Uterus (tissue), 4 donors: Measurements from ENCODE around the gene MRPL37. TPM values are rescaled to one million over a fixed set of nuclear protein-coding genes. Genes with fewer than 3 reads are reported as not detected.
A peak's percentile ranks its signal among the peaks of the same experiment; 100 is the strongest.

Experiments
- DNase-seq, 2 donors: peaks; one replicate each; pipeline ENCODE4 v3.0.0-alpha.2; 2019 to 2020
- H3K27ac ChIP-seq, 2 donors: fragments of 200-600 bp; sonication (generic); 1 replicate in 1 of 2; 2 replicates in 1 of 2; pipeline ENCODE4 v1.5.1; 2016 to 2018
- H3K27me3 ChIP-seq, 2 donors: fragments of 200-600 bp; sonication (generic); one replicate each; pipeline ENCODE4 v1.5.1; 2018 to 2019; ENCODE audit warnings: control low read depth in 1 of 2
- H3K36me3 ChIP-seq, 2 donors: fragments of 200-600 bp; sonication (generic); one replicate each; pipeline ENCODE4 v1.5.1; 2019; ENCODE audit warnings: control low read depth in 1 of 2
- H3K4me1 ChIP-seq, 2 donors: fragments of 200-600 bp; sonication (generic); one replicate each; pipeline ENCODE4 v1.5.1; 2018 to 2019; ENCODE audit warnings: control low read depth in 1 of 2
- H3K4me3 ChIP-seq, 2 donors: fragments of 200-600 bp; sonication (generic); 1 replicate in 1 of 2; 2 replicates in 1 of 2; pipeline ENCODE4 v1.5.1; 2018 to 2019; ENCODE audit warnings: mild to moderate bottlenecking in 1 of 2
- H3K9me3 ChIP-seq, 2 donors: fragments of 200-600 bp; sonication (generic); one replicate each; pipeline ENCODE4 v1.5.1; 2019; ENCODE audit warnings: control low read depth in 1 of 2
- POLR2A ChIP-seq, 2 donors: fragments of 450-650 bp; IDR thresholded peaks; one replicate each; pipeline ENCODE4 v1.6.1; 2016; ENCODE audit warnings: antibody characterized with exemption in 2 of 2, mild to moderate bottlenecking in 1 of 2, moderate library complexity in 1 of 2
- intact Hi-C: fragments of 100-400 bp; cut with DNase I; formaldehyde crosslinking; loops from one replicate; pipeline ENCODE4 v1.15.1; 2023; ENCODE audit warnings: low total_unique reads
- total RNA-seq, 4 donors: library from RNA; depleted of rRNA in 3 of 4; stranded (reverse); fragments of >200 nt in 3 of 4; gene quantifications; one replicate each; pipeline versions ENCODE4 v1.1.0 to v1.2.4, GENCODE V29; 2014 to 2023
- TF ChIP-seq, protein P1 (sequence below), 4 experiments: fragments of 200-600 bp in 2 of 4; fragments of 450-650 bp in 2 of 4; sonication (generic) in 2 of 4; IDR thresholded peaks; one replicate each; pipeline ENCODE4 v1.5.1; 2016 to 2019; ENCODE audit warnings: antibody characterized with exemption in 4 of 4, mild to moderate bottlenecking in 2 of 4, moderate library complexity in 1 of 4
- donor health status: DM: yes; HTN: yes; CAD: no.

The MRPL37 gene
- total RNA-seq, 4 donors from 2014 or later: 4.4 to 52.9 (median 39.0) TPM

DNA sequence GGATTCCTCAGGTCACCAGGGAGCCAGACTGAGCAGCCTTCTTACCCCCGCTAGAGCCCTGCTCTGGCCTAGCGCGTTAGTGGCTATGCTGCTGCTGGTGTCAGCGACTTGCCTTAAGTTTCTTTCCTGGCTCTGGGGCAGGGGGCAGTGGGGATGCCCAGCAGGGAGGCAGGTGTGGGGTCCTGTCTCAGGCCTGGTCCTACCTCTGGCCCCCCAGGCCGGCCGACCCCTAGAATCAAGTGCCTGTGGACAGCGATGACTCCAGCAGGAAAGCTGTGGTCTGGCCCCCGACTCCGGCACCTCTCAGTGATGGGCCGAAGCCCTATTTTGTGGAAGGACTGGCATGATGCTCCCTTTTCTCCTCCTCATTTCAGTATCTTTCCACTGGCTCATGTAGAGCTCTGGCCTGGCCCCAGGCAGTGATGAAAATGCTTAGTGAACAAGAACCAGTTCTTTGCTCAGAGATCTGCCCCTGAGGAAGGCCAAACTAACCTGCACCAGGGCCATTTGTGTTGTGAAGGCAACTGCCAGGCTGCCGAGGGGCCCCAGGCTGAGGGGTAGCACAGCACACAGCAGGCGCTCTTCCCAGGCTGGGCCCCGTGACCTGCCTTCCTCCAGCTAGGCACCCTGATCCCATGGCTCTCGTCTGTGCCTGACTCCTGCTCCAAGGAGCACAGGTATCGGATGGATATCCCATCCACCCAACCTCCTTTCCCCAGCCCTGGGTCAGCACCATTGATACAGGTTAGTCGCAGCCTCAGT, 23.7 kb downstream of the MRPL37 start:
- Histone ChIP-seq H3K9me3 (no peaks in the 10 kb centered on the region), H3K4me1 (peaks cover 0 to 5% of the 10 kb centered on the region in 2 donors), H3K27ac (peak overlapping the region; percentile 57 to 59), H3K36me3 (no peaks in the 10 kb centered on the region), H3K4me3 (no peak overlapping the region), H3K27me3 (no peaks in the 10 kb centered on the region)
- intact Hi-C loops: no loop called here
- DNase-seq: peak; percentile 44 to 57
- TF ChIP-seq POLR2A (IDR thresholded peaks at IDR 0.05): no peak
- TF ChIP-seq, protein P1, sequence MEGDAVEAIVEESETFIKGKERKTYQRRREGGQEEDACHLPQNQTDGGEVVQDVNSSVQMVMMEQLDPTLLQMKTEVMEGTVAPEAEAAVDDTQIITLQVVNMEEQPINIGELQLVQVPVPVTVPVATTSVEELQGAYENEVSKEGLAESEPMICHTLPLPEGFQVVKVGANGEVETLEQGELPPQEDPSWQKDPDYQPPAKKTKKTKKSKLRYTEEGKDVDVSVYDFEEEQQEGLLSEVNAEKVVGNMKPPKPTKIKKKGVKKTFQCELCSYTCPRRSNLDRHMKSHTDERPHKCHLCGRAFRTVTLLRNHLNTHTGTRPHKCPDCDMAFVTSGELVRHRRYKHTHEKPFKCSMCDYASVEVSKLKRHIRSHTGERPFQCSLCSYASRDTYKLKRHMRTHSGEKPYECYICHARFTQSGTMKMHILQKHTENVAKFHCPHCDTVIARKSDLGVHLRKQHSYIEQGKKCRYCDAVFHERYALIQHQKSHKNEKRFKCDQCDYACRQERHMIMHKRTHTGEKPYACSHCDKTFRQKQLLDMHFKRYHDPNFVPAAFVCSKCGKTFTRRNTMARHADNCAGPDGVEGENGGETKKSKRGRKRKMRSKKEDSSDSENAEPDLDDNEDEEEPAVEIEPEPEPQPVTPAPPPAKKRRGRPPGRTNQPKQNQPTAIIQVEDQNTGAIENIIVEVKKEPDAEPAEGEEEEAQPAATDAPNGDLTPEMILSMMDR (IDR thresholded peaks at IDR 0.05): no peak

GRCh38 chr1:54224233-54224632, 24.3 kb downstream of the MRPL37 start:
- Histone ChIP-seq H3K27me3 (no peaks in the 10 kb centered on the region), H3K27ac (peak overlapping the region in 1 of 2 donors; percentile 57), H3K4me3 (no peak overlapping the region), H3K4me1 (peaks cover 0 to 10% of the 10 kb centered on the region in 2 donors), H3K9me3 (no peaks in the 10 kb centered on the region), H3K36me3 (no peaks in the 10 kb centered on the region)
- intact Hi-C loops: no loop called here
- no peak for DNase-seq
- TF ChIP-seq POLR2A (IDR thresholded peaks at IDR 0.05): no peak
- TF ChIP-seq, protein P1 (IDR thresholded peaks at IDR 0.05): no peak

DNA sequence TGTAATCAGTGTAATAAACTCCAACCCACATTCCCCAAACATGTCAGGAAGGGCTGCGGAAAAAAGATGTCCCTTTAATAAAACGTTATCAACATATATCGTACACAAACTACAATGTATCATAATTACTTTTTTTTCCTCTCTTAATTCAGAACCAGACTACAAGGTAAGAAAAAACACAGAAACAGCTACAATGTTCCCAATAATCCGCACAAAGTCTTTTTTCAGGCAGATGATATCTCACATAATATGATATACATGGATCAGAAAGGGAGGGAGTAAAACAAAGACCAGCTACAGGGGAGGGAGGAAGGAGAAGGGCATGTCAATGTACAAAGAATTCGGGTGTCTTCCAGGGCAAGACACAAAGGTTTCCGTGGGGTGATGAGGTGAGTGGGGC, 25.4 kb downstream of the MRPL37 start:
- intact Hi-C loops: no loop called here
- Histone ChIP-seq H3K36me3 (no peaks in the 10 kb centered on the region), H3K4me3 (no peak overlapping the region), H3K27ac (no peak overlapping the region), H3K4me1 (peaks cover 0 to 18% of the 10 kb centered on the region in 2 donors), H3K9me3 (no peaks in the 10 kb centered on the region), H3K27me3 (no peaks in the 10 kb centered on the region)
- no peak for TF ChIP-seq POLR2A (IDR thresholded peaks at IDR 0.05)
- TF ChIP-seq, protein P1 (IDR thresholded peaks at IDR 0.05): no peak
- DNase-seq: no peak

- H3K27me3 ChIP-seq: no peaks in the 10 kb centered on the region
- H3K4me3 ChIP-seq: no peak overlapping the region
- H3K36me3 ChIP-seq: no peaks in the 10 kb centered on the region
- peaks cover 0 to 14% of the 10 kb centered on the region in 2 donors for H3K4me1 ChIP-seq
- DNase-seq: no peak
- no peak for TF ChIP-seq POLR2A (IDR thresholded peaks at IDR 0.05)
- TF ChIP-seq, protein P1 (IDR thresholded peaks at IDR 0.05): no peak
- no peaks in the 10 kb centered on the region for H3K9me3 ChIP-seq
- no peak overlapping the region for H3K27ac ChIP-seq
- intact Hi-C loops: no loop called here
These were observed 26.1 kb downstream of the MRPL37 start for GRCh38 chr1:54225986-54226559.

- Histone ChIP-seq H3K4me1 (peaks cover 0 to 14% of the 10 kb centered on the region in 2 donors), H3K4me3 (no peak overlapping the region), H3K9me3 (no peaks in the 10 kb centered on the region), H3K27me3 (no peaks in the 10 kb centered on the region), H3K27ac (peak overlapping the region; percentile 38 to 45), H3K36me3 (no peaks in the 10 kb centered on the region)
- DNase-seq: peak in 1 of 2 donors; percentile 43
- intact Hi-C loops: no loop called here
- TF ChIP-seq, protein P1 (IDR thresholded peaks at IDR 0.05): no peak
- no peak for TF ChIP-seq POLR2A (IDR thresholded peaks at IDR 0.05)
These were observed 27.2 kb downstream of the MRPL37 start for GRCh38 chr1:54227091-54227602.
